Metanephros (tissue), 2 donors: ENCODE measurements around the gene RANBP2. TPM values are rescaled to one million over a fixed set of nuclear protein-coding genes. Genes with fewer than 3 reads are reported as not detected.

ENCODE experiments used
- small RNA-seq: library from RNA; depleted of rRNA; stranded (forward); fragments of <200 nt; gene quantifications from one replicate; pipeline ENCODE3, GENCODE V24; 2014; ENCODE audit warnings: low replicate concordance
- total RNA-seq: library from RNA; depleted of rRNA; stranded (reverse); fragments of >200 nt; gene quantifications from one replicate; pipeline ENCODE4 v1.2.3, GENCODE V29; 2014

The RANBP2 gene
- total RNA-seq, result 69.0 TPM

DNA sequence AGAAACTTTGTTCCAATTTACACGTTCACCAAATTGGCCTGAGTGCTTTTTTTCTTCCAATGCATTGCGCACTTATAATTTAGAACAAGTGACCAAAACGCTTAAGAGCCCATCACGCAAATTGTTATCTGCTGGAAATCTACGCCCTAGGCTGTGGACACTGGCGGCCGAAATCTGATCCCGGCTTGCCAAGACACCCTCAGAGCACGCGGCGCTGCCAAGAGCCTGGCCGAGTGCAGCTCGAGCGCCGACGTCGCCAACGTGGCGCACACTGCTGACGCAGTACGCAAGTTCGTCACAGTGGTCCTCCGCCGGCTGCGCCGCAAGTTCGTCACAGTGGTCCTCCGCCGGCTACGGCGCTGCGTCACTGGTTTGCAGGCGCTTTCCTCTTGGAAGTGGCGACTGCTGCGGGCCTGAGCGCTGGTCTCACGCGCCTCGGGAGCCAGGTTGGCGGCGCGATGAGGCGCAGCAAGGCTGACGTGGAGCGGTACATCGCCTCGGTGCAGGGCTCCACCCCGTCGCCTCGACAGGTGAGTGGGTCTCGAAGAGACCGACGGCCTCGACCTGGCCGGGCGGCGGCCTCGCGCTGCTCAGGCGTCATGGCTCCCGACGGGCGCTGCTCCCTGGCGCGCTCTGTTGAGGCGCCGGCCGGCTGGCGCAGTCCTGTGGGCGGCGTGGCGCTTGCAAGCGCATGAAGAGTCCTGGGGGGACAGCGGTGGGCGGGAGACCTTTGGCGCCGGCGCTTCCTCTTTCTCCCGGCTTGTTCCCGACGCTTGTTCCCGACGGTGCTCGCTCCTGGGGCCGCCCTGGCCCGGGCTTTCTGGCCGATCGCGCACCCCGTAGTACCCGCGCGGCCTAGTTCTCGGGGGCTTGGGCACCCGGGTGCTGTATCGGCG is at the start of gene RANBP2:
Gene RANBP2 (plus strand): TSS at position 334 of the 896 bp plus-strand sequence. CDS start 125 bp downstream, at position 459.

DNA sequence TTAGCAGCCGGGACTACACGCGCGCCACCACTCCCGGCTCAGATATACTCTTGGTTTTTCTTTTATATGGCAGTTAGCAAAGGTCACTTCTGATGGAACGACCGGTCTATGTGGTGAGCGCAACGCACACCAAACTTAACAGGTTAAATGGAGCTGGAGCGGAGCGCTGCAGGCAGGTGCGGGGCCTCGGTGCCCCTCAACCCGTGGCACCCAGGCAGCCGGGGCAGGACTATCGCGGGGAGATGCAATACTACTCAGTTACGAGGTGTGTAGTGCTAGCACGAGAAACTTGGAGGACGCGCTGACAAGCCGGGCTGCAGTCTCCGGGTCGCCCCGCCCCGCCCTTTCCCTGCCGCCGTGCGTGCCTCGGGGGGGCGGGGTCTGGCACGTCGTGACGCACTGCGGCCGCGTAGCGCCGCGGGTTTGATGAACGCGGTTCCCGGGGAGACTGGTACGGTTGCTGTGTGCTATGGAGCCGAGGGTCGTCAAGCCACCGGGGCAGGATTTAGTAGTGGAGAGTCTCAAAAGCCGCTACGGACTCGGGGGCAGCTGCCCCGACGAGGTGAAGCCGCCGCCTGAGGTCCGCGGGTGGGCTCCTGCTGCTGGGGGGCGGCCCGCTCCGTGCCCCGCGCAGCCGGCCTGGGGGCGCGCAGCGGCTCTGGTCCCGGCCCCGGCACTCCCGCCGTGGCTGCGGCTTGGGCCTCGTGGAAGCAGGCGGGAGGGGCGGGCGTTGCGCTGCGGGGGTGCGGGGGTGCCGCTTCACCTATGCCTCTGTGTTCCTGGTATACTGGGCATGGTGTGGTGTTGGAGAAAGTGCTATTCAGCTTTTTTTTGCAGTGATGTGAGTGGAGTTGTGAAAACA is 67.3 kb downstream of the RANBP2 start, which contains the start of gene CCDC138:
Gene CCDC138 (plus strand): TSS at position 418 of the 862 bp plus-strand sequence. CDS start 52 bp downstream, at position 470.

Small RNA genes lying within 50 kb of the gene (small RNA-seq; reads per million reads assigned to genes)
- gene AC010095.1, result not detected

Other genes starting within 250 kb of the RANBP2 start
- gene LIMS1, start 185.0 kb upstream of the RANBP2 start, total RNA-seq, result 77.7 TPM
- gene CCDC138, start 67.3 kb downstream of the RANBP2 start, total RNA-seq, result 9.3 TPM